ENCODE data around the gene RS1.

RS1 gene

DNA sequence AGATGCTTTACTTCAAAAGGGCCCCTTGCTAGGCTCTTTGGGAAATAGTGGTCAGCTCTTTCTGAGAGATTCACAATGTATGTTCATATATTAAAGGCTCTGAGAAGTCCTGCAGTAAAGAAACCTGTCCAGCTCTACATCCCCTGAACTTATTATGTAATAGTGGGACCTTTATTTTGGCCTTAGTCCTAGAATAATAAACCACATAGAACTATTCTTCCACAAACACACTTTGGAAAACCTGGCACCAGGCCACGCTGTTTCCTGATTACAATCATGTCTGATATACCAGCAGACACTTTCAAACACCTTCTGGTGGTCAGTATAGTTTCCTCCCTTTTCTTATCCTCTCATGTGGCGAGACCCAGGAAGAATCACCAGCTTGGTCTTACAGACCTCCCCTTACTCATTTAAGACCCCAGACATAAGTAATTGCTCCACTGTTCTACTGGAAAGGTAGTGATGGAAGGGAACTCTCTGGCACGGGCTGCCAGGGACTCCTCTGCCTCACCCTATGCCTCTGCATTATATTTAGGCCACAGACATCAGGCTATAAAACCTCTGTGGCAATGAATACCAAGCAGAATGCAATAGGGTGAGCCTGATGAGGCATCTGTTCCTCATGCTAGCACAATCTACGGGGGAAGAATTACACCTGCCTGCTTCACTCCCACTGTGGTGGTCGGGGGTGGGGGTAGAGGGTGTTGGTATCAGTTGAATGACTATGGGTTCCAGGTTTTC, 29.9 kb upstream of the RS1 start:
- H3K4me3 ChIP-seq (replicated peaks in 1 of 2; ENCODE audit: low read depth in 2 of 2, low read length in 2 of 2): no peak overlapping the region
- TF ChIP-seq, protein P1, sequence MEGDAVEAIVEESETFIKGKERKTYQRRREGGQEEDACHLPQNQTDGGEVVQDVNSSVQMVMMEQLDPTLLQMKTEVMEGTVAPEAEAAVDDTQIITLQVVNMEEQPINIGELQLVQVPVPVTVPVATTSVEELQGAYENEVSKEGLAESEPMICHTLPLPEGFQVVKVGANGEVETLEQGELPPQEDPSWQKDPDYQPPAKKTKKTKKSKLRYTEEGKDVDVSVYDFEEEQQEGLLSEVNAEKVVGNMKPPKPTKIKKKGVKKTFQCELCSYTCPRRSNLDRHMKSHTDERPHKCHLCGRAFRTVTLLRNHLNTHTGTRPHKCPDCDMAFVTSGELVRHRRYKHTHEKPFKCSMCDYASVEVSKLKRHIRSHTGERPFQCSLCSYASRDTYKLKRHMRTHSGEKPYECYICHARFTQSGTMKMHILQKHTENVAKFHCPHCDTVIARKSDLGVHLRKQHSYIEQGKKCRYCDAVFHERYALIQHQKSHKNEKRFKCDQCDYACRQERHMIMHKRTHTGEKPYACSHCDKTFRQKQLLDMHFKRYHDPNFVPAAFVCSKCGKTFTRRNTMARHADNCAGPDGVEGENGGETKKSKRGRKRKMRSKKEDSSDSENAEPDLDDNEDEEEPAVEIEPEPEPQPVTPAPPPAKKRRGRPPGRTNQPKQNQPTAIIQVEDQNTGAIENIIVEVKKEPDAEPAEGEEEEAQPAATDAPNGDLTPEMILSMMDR (IDR thresholded peaks at IDR 0.05; ENCODE audit: low read depth, low read length): no peak
- peak; percentile 13 to 33 for DNase-seq (ENCODE audit: low read depth in 2 of 2)

DNA sequence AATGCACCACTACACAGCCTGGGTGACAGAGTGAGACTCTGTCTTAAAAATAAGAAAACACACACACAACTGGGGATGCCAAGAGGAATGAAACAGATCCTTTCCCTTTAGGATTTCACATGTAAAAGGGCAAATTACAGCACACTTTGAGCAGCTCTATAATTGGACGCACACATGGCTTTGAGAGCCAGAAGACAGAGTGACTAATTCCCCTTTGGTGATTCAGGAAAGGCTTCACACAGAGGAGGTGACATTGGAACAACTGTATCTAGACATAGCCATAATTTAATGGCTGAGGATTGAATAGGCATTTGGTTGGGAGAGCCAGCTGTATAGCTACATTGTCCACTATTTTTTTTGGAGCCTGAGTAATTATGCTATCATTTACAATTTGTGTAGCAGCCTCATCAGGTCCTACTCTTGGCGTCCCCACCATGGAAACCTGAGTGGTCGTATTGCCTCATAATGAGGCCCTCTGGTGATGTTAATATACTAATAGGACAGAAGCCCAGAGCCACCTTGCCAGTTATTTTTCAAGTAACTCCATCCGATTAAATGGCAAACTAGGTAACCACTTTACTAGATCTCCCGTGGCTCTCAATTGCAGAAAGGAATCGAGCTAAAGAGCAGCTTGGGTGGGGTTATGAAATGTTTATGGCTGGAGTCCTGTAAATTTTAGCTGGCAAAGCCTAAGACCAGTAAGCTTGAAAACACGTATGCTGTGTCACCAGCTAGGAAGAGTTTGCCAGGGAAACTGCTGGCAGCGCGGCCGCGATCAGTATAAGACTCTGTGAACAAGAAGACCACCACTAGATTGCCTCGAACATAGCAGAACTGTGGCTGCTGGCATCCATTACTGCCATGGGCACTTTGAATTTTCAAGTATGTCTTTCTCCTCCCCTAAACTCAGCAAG, 27.1 kb upstream of the RS1 start:
- TF ChIP-seq, protein P1 (IDR thresholded peaks at IDR 0.05; ENCODE audit: low read depth, low read length): no peak
- no peak for DNase-seq (ENCODE audit: low read depth in 2 of 2)

DNA sequence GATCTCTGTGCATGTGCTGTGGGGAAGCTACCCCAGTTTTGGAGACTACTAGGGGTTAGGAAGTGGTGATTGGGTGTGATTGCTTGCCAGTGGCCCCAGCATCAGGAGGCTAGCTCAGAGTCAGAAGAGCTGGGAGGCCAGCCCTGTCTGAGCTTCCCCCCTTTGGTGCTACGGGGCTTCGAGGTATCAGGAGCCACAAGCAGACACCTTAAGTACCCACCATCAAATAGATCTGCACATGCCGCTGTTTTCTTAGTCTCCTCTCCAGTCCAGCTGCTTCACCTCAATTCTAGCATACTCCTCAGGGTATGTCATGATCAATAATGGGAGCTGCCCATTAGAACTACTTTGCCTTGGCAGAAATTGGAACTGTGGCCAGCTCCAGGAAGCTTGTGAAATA, 24.7 kb upstream of the RS1 start:
- DNase-seq (ENCODE audit: low read depth in 2 of 2): no peak
- H3K4me3 ChIP-seq (replicated peaks in 1 of 2; ENCODE audit: low read depth in 2 of 2, low read length in 2 of 2): no peak overlapping the region
- TF ChIP-seq, protein P1 (IDR thresholded peaks at IDR 0.05; ENCODE audit: low read depth, low read length): no peak

More for the DNA sequence above, 27.1 kb upstream of the RS1 start:
- H3K4me3 ChIP-seq (replicated peaks in 1 of 2; ENCODE audit: low read depth in 2 of 2, low read length in 2 of 2): no peak overlapping the region

DNA sequence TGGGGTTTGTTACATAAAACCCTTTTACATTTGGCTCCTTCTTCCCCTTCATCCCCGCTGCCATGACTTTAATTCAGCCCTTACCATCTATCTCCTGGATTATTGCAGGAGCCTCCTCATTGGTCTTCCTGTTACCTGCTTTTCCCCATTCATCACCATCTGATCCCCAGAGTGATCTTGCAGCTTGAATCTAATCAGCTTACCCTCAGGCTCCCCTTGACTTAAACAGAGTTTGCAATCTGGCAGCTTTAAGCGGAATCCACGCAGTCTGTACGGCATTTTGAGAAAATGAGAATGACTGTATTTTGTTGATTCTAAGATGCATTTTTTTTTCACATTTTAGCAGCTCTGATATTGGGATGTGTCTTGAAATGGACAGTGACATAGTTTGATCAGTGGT, 20.6 kb upstream of the RS1 start:
- DNase-seq (ENCODE audit: low read depth in 2 of 2): no peak
- TF ChIP-seq, protein P1 (IDR thresholded peaks at IDR 0.05; ENCODE audit: low read depth, low read length): no peak
- H3K4me3 ChIP-seq (replicated peaks in 1 of 2; ENCODE audit: low read depth in 2 of 2, low read length in 2 of 2): no peak overlapping the region

DNA sequence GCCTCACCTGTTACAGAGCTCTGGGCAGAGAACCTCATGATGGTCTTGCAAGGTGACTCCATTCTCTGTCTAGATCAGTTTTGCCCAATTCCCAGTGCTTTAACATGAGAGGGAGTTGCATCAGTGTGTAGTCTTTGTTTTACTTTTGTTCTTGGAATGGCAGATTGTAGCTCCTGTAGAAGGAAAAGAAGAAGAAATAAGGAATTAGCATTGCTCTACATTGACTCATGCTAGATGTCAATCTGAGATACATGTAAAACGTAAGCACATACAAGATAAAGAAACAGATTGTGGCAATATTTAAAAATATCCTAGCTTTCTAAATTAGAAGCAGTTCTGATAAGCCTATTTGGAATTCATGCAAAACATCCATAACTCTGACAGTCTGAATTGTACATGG, 19.5 kb upstream of the RS1 start:
- no peak for DNase-seq (ENCODE audit: low read depth in 2 of 2)
- H3K4me3 ChIP-seq (replicated peaks in 1 of 2; ENCODE audit: low read depth in 2 of 2, low read length in 2 of 2): no peak overlapping the region

DNA sequence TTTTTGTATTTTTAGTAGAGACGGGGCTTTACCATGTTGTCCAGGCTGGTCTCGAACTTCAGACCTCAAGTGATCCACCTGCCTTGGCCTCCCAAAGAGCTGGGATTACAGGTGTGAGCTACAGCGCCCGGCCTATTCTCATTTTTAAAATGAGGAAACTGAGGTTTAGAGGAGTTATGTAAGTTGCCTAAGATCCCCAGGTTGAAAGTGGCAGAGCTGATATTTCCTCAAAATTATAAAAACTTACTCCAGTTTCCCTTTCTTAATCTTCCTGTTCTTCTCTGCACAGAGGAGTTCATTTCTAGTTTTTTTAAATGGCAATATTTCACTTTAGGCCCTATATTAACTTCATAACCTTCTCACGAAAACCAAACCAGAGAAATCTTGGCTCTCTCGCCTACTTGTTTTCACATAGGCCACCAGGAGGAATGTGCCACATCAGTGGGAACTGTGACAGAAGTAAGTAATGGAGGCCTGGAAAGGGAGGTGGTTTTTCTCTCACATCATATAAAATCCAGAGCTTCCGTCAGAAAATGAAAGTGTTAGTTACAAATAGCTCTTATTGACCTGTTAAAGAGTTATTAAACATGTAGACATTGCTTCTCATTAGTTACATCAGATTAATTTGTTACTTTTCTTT, 16.1 kb upstream of the RS1 start:
- TF ChIP-seq, protein P1 (IDR thresholded peaks at IDR 0.05; ENCODE audit: low read depth, low read length): no peak
- DNase-seq (ENCODE audit: low read depth in 2 of 2): no peak
- H3K4me3 ChIP-seq (replicated peaks in 1 of 2; ENCODE audit: low read depth in 2 of 2, low read length in 2 of 2): no peak overlapping the region

More for the DNA sequence above, 19.5 kb upstream of the RS1 start:
- TF ChIP-seq, protein P1 (IDR thresholded peaks at IDR 0.05; ENCODE audit: low read depth, low read length): no peak
